Right forelimb (tissue), 1 donor: ENCODE results near the gene KRTAP10-3.
A peak's percentile ranks its signal among the peaks of the same experiment; 100 is the strongest.

Experiments used
- DNase-seq: peaks from one replicate; pipeline ENCODE4 v3.0.0-alpha.2; 2018

Gene KRTAP10-3

GRCh38 chr21:44514746-44515358 lies 43.7 kb downstream of the KRTAP10-3 start:
- DNase-seq, result no peak

GRCh38 chr21:44514218-44514520 lies 44.4 kb downstream of the KRTAP10-3 start:
- no peak for DNase-seq

GRCh38 chr21:44513389-44514217 lies 45.0 kb downstream of the KRTAP10-3 start:
- DNase-seq, result no peak

- DNase-seq, result no peak
Measured at GRCh38 chr21:44512496-44513388, 45.9 kb downstream of the KRTAP10-3 start.

GRCh38 chr21:44511938-44512275 lies 46.7 kb downstream of the KRTAP10-3 start:
- DNase-seq, result no peak

- no peak for DNase-seq
Measured at GRCh38 chr21:44511219-44511937, 47.2 kb downstream of the KRTAP10-3 start.

- DNase-seq, result peak; percentile 61
Measured at GRCh38 chr21:44510508-44511218, 47.9 kb downstream of the KRTAP10-3 start.

GRCh38 chr21:44510109-44510507 lies 48.5 kb downstream of the KRTAP10-3 start:
- no peak for DNase-seq

GRCh38 chr21:44509539-44509938 lies 49.1 kb downstream of the KRTAP10-3 start:
- no peak for DNase-seq

- DNase-seq, result no peak
Measured at GRCh38 chr21:44508711-44509445, 49.7 kb downstream of the KRTAP10-3 start.

GRCh38 chr21:44508426-44508710 lies 50.2 kb downstream of the KRTAP10-3 start:
- no peak for DNase-seq
